ENCODE measurements around the gene RIN1. TPM values are rescaled to one million over a fixed set of nuclear protein-coding genes. Genes with fewer than 3 reads are reported as not detected.

The RIN1 gene
- total and polyA plus RNA-seq, 2 of the 13 experiments (the other 11 are each of a cell fraction or from before 2014, with no cell fraction given): 2.4 to 4.1 TPM

- 0 out of 2 replicates have a peak, but pooled peaks have one; percentile 36 for TF ChIP-seq ZNF562 (CRISPR knock-in tag; IDR thresholded peaks at IDR 0.05; ENCODE audit: borderline replicate concordance)
- peak; percentile 57; the same call in 1 of the 2 replicates for TF ChIP-seq ZNF749 (CRISPR knock-in tag; IDR thresholded peaks at IDR 0.05; ENCODE audit: borderline replicate concordance)
- TF ChIP-seq LRRFIP1 (CRISPR knock-in tag; conservative IDR thresholded peaks at IDR 0.05): 0 out of 2 replicates have a peak, but pooled peaks have one; percentile 68
- no peak for TF ChIP-seq STAG1 (CRISPR knock-in tag; IDR thresholded peaks at IDR 0.05)
- peak; percentile 90; the same call in 1 of the 2 replicates for TF ChIP-seq ZNF773 (CRISPR knock-in tag; IDR thresholded peaks at IDR 0.05; ENCODE audit: borderline replicate concordance)
- 0 out of 2 replicates have a peak, but pooled peaks have one; percentile 28 for TF ChIP-seq CBX5 (CRISPR knock-in tag; IDR thresholded peaks at IDR 0.05; ENCODE audit: borderline replicate concordance)
- TF ChIP-seq U2AF1 (optimal IDR thresholded peaks at IDR 0.05; ENCODE audit: low read depth, low read length): no peak
- TF ChIP-seq ZNF766 (CRISPR knock-in tag; IDR thresholded peaks at IDR 0.05; ENCODE audit: borderline replicate concordance): peak; percentile 48; the same call in 1 of the 2 replicates
- TF ChIP-seq SOX5 (CRISPR knock-in tag; IDR thresholded peaks at IDR 0.05; ENCODE audit: borderline replicate concordance): no peak
- no peak for TF ChIP-seq ZNF557 (CRISPR knock-in tag; IDR thresholded peaks at IDR 0.05)
- no peak; the same call in 1 of the 2 replicates for TF ChIP-seq ATF7-NPFF (CRISPR knock-in tag; IDR thresholded peaks at IDR 0.05; ENCODE audit: low read depth)
- no peak for TF ChIP-seq KAT2B (IDR thresholded peaks at IDR 0.05; ENCODE audit: borderline replicate concordance, low read depth, low read length)
- TF ChIP-seq HCFC1 (IDR thresholded peaks at IDR 0.05; ENCODE audit: low read depth, low read length): no peak
- peak; percentile 68; the same call in 1 of the 2 replicates for TF ChIP-seq MAX (IDR thresholded peaks at IDR 0.05)
- no peak for TF ChIP-seq ZFP36 (IDR thresholded peaks at IDR 0.05; ENCODE audit: borderline replicate concordance, low read depth, low read length, partially characterized antibody)
- TF ChIP-seq HMGXB3 (CRISPR knock-in tag; IDR thresholded peaks at IDR 0.05; ENCODE audit: borderline replicate concordance): peak; percentile 81; the same call in 1 of the 2 replicates
- TF ChIP-seq ZNF350 (CRISPR knock-in tag; IDR thresholded peaks at IDR 0.05; ENCODE audit: borderline replicate concordance, low read depth): no peak; the same call in 1 of the 2 replicates
- TF ChIP-seq ZNF180 (CRISPR knock-in tag; IDR thresholded peaks at IDR 0.05; ENCODE audit: borderline replicate concordance, low read depth): no peak
- TF ChIP-seq ZKSCAN1 (IDR thresholded peaks at IDR 0.05; ENCODE audit: low read length): no peak
- no peak for TF ChIP-seq ZFX (CRISPR knock-in tag; IDR thresholded peaks at IDR 0.05; ENCODE audit: low read depth)
- TF ChIP-seq ZNF383 (CRISPR knock-in tag; IDR thresholded peaks at IDR 0.05; ENCODE audit: borderline replicate concordance): no peak
- TF ChIP-seq ZFP1 (CRISPR knock-in tag; IDR thresholded peaks at IDR 0.05): no peak
- TF ChIP-seq EEA1 (CRISPR knock-in tag; IDR thresholded peaks at IDR 0.05; ENCODE audit: borderline replicate concordance): 0 out of 2 replicates have a peak, but pooled peaks have one; percentile 64
Observed at GRCh38 chr11:66289548-66290329, 46.5 kb downstream of the RIN1 start (continued).

Measured in HepG2 (cell line).